IMR-90 (cell line): ENCODE results near the gene B4GALT5. TPM values are rescaled to one million over a fixed set of nuclear protein-coding genes. Genes with fewer than 3 reads are reported as not detected.

ENCODE experiments used
- ATAC-seq: fragments of 200-7000 bp; cut with Tn5 transposase; 2 replicates; pipeline ENCODE4 v1.9.1; 2020; ENCODE audit warnings: low read depth, mild to moderate bottlenecking, moderate library complexity
- BruUV-seq: library from RNA; stranded (reverse); fragments of 400-500 nt; replicated peaks from 2 replicates; lab custom pipeline; 2021; lab: Mats Ljungman, UMichigan
- CTCF ChIA-PET: fragments of 300-600 bp; formaldehyde crosslinking; extraction: SDS; loops from one replicate; lab custom pipeline; 2021; ENCODE audit warnings: antibody characterized with exemption; lab: Yijun Ruan, JAX
- POLR2A ChIA-PET: fragments of 300-600 bp; sonication (Branson Sonifier 250); formaldehyde crosslinking; loops from one replicate; lab custom pipeline; 2022; ENCODE audit warnings: antibody characterized with exemption; ENCODE audit not compliant: unreplicated experiment; lab: Charles Lee
- DNase-seq: peaks from one replicate; pipeline ENCODE4 v3.0.0; 2013
- H2AFZ ChIP-seq: replicated peaks from 2 replicates; pipeline ENCODE3; 2013; ENCODE audit warnings: low read length, mild to moderate bottlenecking; ENCODE audit not compliant: poor library complexity
- H2AK5ac ChIP-seq: 2 replicates; pipeline ENCODE4 v1.6.1; 2013; ENCODE audit warnings: low read depth, low read length, inconsistent platforms
- H2AK9ac ChIP-seq: replicated peaks from 2 replicates; pipeline ENCODE3; 2013; ENCODE audit warnings: mild to moderate bottlenecking, low read depth, low read length, moderate library complexity; ENCODE audit not compliant: poor library complexity
- H2BK120ac ChIP-seq: 2 replicates; pipeline ENCODE4 v1.6.1; 2013; ENCODE audit warnings: low read depth, low read length, inconsistent platforms
- H2BK15ac ChIP-seq: 3 replicates; pipeline ENCODE4 v1.6.1; 2013; ENCODE audit warnings: low read depth, low read length, inconsistent platforms
- H2BK20ac ChIP-seq: 2 replicates; pipeline ENCODE4 v1.6.1; 2013; ENCODE audit warnings: low read depth, mild to moderate bottlenecking, inconsistent platforms, low read length, moderate library complexity
- H2BK5ac ChIP-seq: 2 replicates; pipeline ENCODE4 v1.6.1; 2013; ENCODE audit warnings: mild to moderate bottlenecking, low read depth, low read length, inconsistent platforms; ENCODE audit not compliant: poor library complexity, severe bottlenecking
- H3K14ac ChIP-seq: replicated peaks from 2 replicates; pipeline ENCODE4 v1.6.1; 2013; ENCODE audit warnings: low read depth, low read length, inconsistent platforms
- H3K18ac ChIP-seq: 2 replicates; pipeline ENCODE4 v1.6.1; 2013; ENCODE audit warnings: low read depth, low read length, control low read depth
- H3K23ac ChIP-seq: 2 replicates; pipeline ENCODE4 v1.6.1; 2013; ENCODE audit warnings: low read depth, low read length, inconsistent platforms
- H3K27ac ChIP-seq: 2 replicates; pipeline ENCODE4 v1.5.1; 2013; ENCODE audit warnings: mild to moderate bottlenecking, control low read depth, low read length; ENCODE audit not compliant: insufficient read depth
- H3K27me3 ChIP-seq: 2 replicates; pipeline ENCODE4 v1.6.1; 2013; ENCODE audit warnings: low read length; ENCODE audit not compliant: control insufficient read depth, insufficient read depth
- H3K36me3 ChIP-seq: 2 replicates; pipeline ENCODE4 v1.6.1; 2013; ENCODE audit warnings: low read length, mixed read lengths; ENCODE audit not compliant: control insufficient read depth, insufficient read depth
- H3K4ac ChIP-seq: 2 replicates; pipeline ENCODE4 v1.6.1; 2013; ENCODE audit warnings: low read depth, low read length, inconsistent platforms
- H3K4me1 ChIP-seq: 2 replicates; pipeline ENCODE4 v1.6.1; 2013; ENCODE audit warnings: low read length, mixed read lengths; ENCODE audit not compliant: control insufficient read depth, insufficient read depth
- H3K4me2 ChIP-seq: 2 replicates; pipeline ENCODE4 v1.6.1; 2013; ENCODE audit warnings: low read depth, mild to moderate bottlenecking, control low read depth, low read length, moderate library complexity
- H3K4me3 ChIP-seq: 2 replicates; pipeline ENCODE4 v1.5.1; 2013; ENCODE audit warnings: low read depth, mild to moderate bottlenecking, control low read depth, low read length, moderate library complexity; ENCODE audit not compliant: insufficient read depth
- H3K56ac ChIP-seq: 2 replicates; pipeline ENCODE4 v1.6.1; 2013; ENCODE audit warnings: low read length, inconsistent platforms; ENCODE audit not compliant: insufficient read depth; ENCODE audit errors: extremely low read depth
- H3K79me1 ChIP-seq, 2 experiments: 2 replicates each; pipeline ENCODE4 v1.6.1; 2013; ENCODE audit warnings: low read length in 2 of 2, inconsistent platforms in 1 of 2, low read depth in 1 of 2
- H3K9ac ChIP-seq: 2 replicates; pipeline ENCODE4 v1.6.1; 2013; ENCODE audit warnings: low read depth, low read length, control low read depth
- H3K9me1 ChIP-seq: 2 replicates; pipeline ENCODE4 v1.6.1; 2013; ENCODE audit warnings: low read length, inconsistent platforms; ENCODE audit not compliant: insufficient read depth
- H3K9me3 ChIP-seq: 2 replicates; pipeline ENCODE4 v1.6.1; 2013; ENCODE audit warnings: low read length; ENCODE audit not compliant: control insufficient read depth, insufficient read depth
- H4K20me1 ChIP-seq: 2 replicates; pipeline ENCODE4 v1.6.1; 2013; ENCODE audit warnings: low read length, inconsistent platforms; ENCODE audit not compliant: insufficient read depth
- H4K5ac ChIP-seq: 2 replicates; pipeline ENCODE4 v1.6.1; 2013; ENCODE audit warnings: mild to moderate bottlenecking, low read depth, low read length, control low read depth
- H4K8ac ChIP-seq, 2 experiments: 2 replicates each; pipeline ENCODE4 v1.6.1; 2013; ENCODE audit warnings: low read depth in 2 of 2, low read length in 2 of 2, control low read depth in 1 of 2, inconsistent platforms in 1 of 2
- H4K91ac ChIP-seq: 2 replicates; pipeline ENCODE4 v1.6.1; 2013; ENCODE audit warnings: low read depth, low read length, inconsistent platforms; ENCODE audit not compliant: insufficient read depth
- FOS ChIP-seq: fragments of 150-350 bp; IDR thresholded peaks from 2 replicates; pipeline ENCODE4 v1.6.1; 2016; ENCODE audit warnings: low read depth, low read length
- MXI1 ChIP-seq: IDR thresholded peaks from 2 replicates; pipeline ENCODE4 v1.6.1; 2012; ENCODE audit warnings: low read depth, mild to moderate bottlenecking, low read length, moderate library complexity, borderline replicate concordance
- POLR2A ChIP-seq: IDR thresholded peaks from 2 replicates; pipeline ENCODE4 v1.6.1; 2012; ENCODE audit warnings: mild to moderate bottlenecking, low read depth, low read length
- WGBS, 2 experiments: methylation state at CpG; one replicate each; pipeline versions ENCODE4 v1.1.5 to v1.1.7; 2013; ENCODE audit warnings: missing lambda C conversion rate in 2 of 2; ENCODE audit not compliant: insufficient read length in 1 of 2; ENCODE audit errors: extremely low coverage in 2 of 2; 5-methylcytosine and 5-hydroxymethylcytosine counted together
- dilution Hi-C: fragments of 300-500 bp; cut with HindIII; formaldehyde crosslinking; loops from one replicate; pipeline ENCODE4 v1.14.3; 2018; ENCODE audit warnings: low sequenced_read_pairs; ENCODE audit not compliant: unreplicated experiment
- in situ Hi-C: fragments of 300-500 bp; cut with MboI; formaldehyde crosslinking; loops from 3 replicates; pipeline ENCODE4 v1.14.3; 2019; ENCODE audit warnings: low sequenced_read_pairs, inconsistent platforms, mixed read lengths
- intact Hi-C: fragments of 100-400 bp; cut with micrococcal nuclease; formaldehyde crosslinking; loops from 2 replicates; pipeline ENCODE4 v1.10.0; 2022
- polyA plus RNA-seq, 3 experiments: library from polyadenylated mRNA; depleted of rRNA; stranded (reverse); fragments of >200 nt; gene quantifications; 2 replicates each; pipeline ENCODE4 v1.2.3, GENCODE V29; 2012; ENCODE audit warnings: low replicate concordance in 1 of 3
- total RNA-seq: library from RNA; depleted of rRNA; stranded (reverse); fragments of >200 nt; gene quantifications from 2 replicates; pipeline ENCODE4 v1.2.3, GENCODE V29; 2012

The B4GALT5 gene
- total and polyA plus RNA-seq, 2 of the 4 experiments (the other 2 are of a cell fraction) = 11.3 to 20.4 TPM

DNA sequence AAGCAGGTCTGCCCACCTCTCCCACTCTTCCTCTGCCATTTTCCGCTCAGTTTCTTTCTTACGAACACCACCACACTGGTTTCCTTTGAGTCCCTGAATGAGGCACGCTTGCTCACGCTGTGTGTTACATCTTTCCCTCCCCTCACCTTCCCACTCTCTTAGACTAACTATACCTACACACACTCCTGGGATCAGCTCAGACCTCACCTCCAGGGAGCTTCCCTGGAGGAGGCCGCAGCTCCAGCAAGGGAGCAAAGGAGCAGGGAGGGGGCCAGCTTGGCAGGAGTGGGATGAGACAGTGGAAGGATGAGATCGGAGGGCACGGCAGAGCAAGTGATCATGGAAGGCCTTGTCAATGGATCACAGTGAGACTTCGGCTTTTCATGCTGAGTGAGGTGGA lies 28.3 kb upstream of the B4GALT5 start:
- Histone ChIP-seq H3K79me1 (no peaks in the 10 kb centered on the region), H2AFZ (no peak overlapping the region), H3K4me2 (no peak overlapping the region), H3K9me3 (no peaks in the 10 kb centered on the region), H3K27ac (no peak overlapping the region), H3K4me3 (no peak overlapping the region), H3K36me3 (no peaks in the 10 kb centered on the region), H2BK120ac (no peak overlapping the region), H2BK15ac (no peak overlapping the region), H3K4ac (no peak overlapping the region), H4K8ac (no peak overlapping the region), H3K4me1 (no peaks in the 10 kb centered on the region), H2BK20ac (no peak overlapping the region), H3K18ac (no peak overlapping the region), H2BK5ac (no peak overlapping the region), H4K91ac (no peak overlapping the region), H2AK9ac (no peak overlapping the region), H3K14ac (no peak overlapping the region), H2AK5ac (no peak overlapping the region), H4K5ac (no peak overlapping the region), H3K23ac (no peak overlapping the region), H3K9ac (no peak overlapping the region), H3K27me3 (peaks cover 16% of the 10 kb centered on the region), H3K9me1 (no peaks in the 10 kb centered on the region), H4K20me1 (no peaks in the 10 kb centered on the region), H3K56ac (no peak overlapping the region)
- POLR2A ChIA-PET = no interaction called here
- dilution Hi-C loops = no loop called here
- in situ Hi-C loops = no loop called here
- ATAC-seq (no peak), DNase-seq (no peak)
- WGBS, 2 experiments = 57% methylated on average over 3 of the region's 8 CpGs; no CpG with 5 or more reads in 1 of the 2 experiments
- TF ChIP-seq POLR2A (no peak), MXI1 (no peak), FOS (no peak)
- intact Hi-C loops = no loop called here
- CTCF ChIA-PET = no interaction called here
- no TSS peak for BruUV-seq
